Mucosa of descending colon (tissue), 3 donors: ENCODE measurements around the gene DNAH17. TPM values are rescaled to one million over a fixed set of nuclear protein-coding genes. Genes with fewer than 3 reads are reported as not detected.

ENCODE experiments used
- ATAC-seq: fragments of 200-7000 bp; cut with Tn5 transposase; one replicate; pipeline ENCODE4 v1.9.1; 2020; ENCODE audit warnings: mild to moderate bottlenecking, moderate library complexity
- DNase-seq, 3 donors: peaks; one replicate each; pipeline ENCODE4 v3.0.0-alpha.2; 2020
- H3K36me3 ChIP-seq: fragments of 200-600 bp; one replicate; pipeline ENCODE4 v1.8.0; 2021; ENCODE audit warnings: low read depth, mild to moderate bottlenecking
- H3K4me1 ChIP-seq: fragments of 200-600 bp; one replicate; pipeline ENCODE4 v1.8.0; 2021; ENCODE audit warnings: low read depth, mild to moderate bottlenecking
- H3K4me3 ChIP-seq: fragments of 200-600 bp; one replicate; pipeline ENCODE4 v1.8.0; 2021; ENCODE audit warnings: mild to moderate bottlenecking
- H3K9me3 ChIP-seq: fragments of 200-600 bp; one replicate; pipeline ENCODE4 v1.8.0; 2021; ENCODE audit warnings: mild to moderate bottlenecking
- intact Hi-C, 2 donors: fragments of 100-400 bp; cut with DNase I in 1 of 2; cut with micrococcal nuclease in 1 of 2; formaldehyde crosslinking; loops; one replicate each; pipeline versions ENCODE4 v1.11.0 to v1.11.1; 2022; cut with DNase I, micrococcal nuclease
- total RNA-seq, 3 donors: library from RNA; stranded (reverse); fragmentation: NEBNext Ultra II Directional in 2 of 3; extraction: Animal tissue kit (Norgen Biotek cat#: 25700) in 2 of 3; gene quantifications; one replicate each; pipeline versions ENCODE4 v1.2.1 to v1.2.4, GENCODE V29; 2021 to 2023
- TF ChIP-seq, protein P1 (sequence below): fragments of 200-600 bp; IDR thresholded peaks from one replicate; pipeline ENCODE4 v1.8.0; 2022; ENCODE audit warnings: antibody characterized with exemption, mild to moderate bottlenecking
- donor health status: DM: no; HTN: no; CAD: no; lungs with moderate emphysema.
- donor health status: DM: no; HTN: no; CAD: no.
- donor health status: DM: no; HTN: yes; CAD: no.

The DNAH17 gene
- total RNA-seq, 3 donors from 2014 or later, result 0.06 to 0.17 TPM; not detected in 1

- ATAC-seq, result no peak
- no peaks in the 10 kb centered on the region for H3K4me1 ChIP-seq
- intact Hi-C loops, result no loop called here
Observed at GRCh38 chr17:78563189-78564145, 13.7 kb downstream of the DNAH17 start.

GRCh38 chr17:78562734-78563133, 14.5 kb downstream of the DNAH17 start:
- no peak for ATAC-seq
- H3K9me3 ChIP-seq, result no peaks in the 10 kb centered on the region
- H3K36me3 ChIP-seq, result no peaks in the 10 kb centered on the region
- TF ChIP-seq, protein P1, sequence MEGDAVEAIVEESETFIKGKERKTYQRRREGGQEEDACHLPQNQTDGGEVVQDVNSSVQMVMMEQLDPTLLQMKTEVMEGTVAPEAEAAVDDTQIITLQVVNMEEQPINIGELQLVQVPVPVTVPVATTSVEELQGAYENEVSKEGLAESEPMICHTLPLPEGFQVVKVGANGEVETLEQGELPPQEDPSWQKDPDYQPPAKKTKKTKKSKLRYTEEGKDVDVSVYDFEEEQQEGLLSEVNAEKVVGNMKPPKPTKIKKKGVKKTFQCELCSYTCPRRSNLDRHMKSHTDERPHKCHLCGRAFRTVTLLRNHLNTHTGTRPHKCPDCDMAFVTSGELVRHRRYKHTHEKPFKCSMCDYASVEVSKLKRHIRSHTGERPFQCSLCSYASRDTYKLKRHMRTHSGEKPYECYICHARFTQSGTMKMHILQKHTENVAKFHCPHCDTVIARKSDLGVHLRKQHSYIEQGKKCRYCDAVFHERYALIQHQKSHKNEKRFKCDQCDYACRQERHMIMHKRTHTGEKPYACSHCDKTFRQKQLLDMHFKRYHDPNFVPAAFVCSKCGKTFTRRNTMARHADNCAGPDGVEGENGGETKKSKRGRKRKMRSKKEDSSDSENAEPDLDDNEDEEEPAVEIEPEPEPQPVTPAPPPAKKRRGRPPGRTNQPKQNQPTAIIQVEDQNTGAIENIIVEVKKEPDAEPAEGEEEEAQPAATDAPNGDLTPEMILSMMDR, result no peak
- no peak for DNase-seq
- H3K4me1 ChIP-seq, result no peaks in the 10 kb centered on the region
- no peak overlapping the region for H3K4me3 ChIP-seq
- intact Hi-C loops, result no loop called here

More at GRCh38 chr17:78563189-78564145, 13.7 kb downstream of the DNAH17 start:
- H3K9me3 ChIP-seq, result no peaks in the 10 kb centered on the region
- no peak overlapping the region for H3K4me3 ChIP-seq
- TF ChIP-seq, protein P1, result no peak
- no peaks in the 10 kb centered on the region for H3K36me3 ChIP-seq
- DNase-seq, result peak in 1 of 3 donors; percentile 10

DNA sequence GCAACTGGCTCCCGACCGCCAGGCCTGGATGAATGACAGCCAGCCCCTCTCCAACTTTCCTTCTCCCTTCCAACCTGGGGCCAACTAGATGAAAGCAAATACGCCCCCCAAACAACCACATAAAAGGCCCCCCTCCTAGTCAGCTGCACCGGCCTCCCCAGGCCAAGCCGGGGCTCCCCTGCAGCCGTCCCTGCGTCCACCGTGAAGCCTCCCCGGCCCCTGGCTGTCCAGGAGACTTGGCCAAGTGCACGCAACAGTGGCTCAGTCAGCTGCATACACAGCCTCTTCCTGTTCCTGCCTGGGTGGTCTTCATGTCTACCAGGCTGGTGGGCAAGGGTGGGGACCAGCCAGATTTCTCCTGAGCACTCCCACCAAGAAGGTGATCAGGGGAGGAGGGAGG, 16.0 kb downstream of the DNAH17 start:
- intact Hi-C loops, result no loop called here
- ATAC-seq, result no peak
- TF ChIP-seq, protein P1, result no peak
- Histone ChIP-seq H3K4me1 (no peaks in the 10 kb centered on the region), H3K4me3 (no peak overlapping the region), H3K9me3 (no peaks in the 10 kb centered on the region), H3K36me3 (no peaks in the 10 kb centered on the region)
- DNase-seq, result no peak

GRCh38 chr17:78560731-78561130, 16.5 kb downstream of the DNAH17 start:
- TF ChIP-seq, protein P1, result no peak
- H3K36me3 ChIP-seq, result no peaks in the 10 kb centered on the region
- no peaks in the 10 kb centered on the region for H3K9me3 ChIP-seq
- no peak for DNase-seq
- H3K4me1 ChIP-seq, result no peaks in the 10 kb centered on the region
- no peak for ATAC-seq
- H3K4me3 ChIP-seq, result no peak overlapping the region
- intact Hi-C loops, result no loop called here

DNA sequence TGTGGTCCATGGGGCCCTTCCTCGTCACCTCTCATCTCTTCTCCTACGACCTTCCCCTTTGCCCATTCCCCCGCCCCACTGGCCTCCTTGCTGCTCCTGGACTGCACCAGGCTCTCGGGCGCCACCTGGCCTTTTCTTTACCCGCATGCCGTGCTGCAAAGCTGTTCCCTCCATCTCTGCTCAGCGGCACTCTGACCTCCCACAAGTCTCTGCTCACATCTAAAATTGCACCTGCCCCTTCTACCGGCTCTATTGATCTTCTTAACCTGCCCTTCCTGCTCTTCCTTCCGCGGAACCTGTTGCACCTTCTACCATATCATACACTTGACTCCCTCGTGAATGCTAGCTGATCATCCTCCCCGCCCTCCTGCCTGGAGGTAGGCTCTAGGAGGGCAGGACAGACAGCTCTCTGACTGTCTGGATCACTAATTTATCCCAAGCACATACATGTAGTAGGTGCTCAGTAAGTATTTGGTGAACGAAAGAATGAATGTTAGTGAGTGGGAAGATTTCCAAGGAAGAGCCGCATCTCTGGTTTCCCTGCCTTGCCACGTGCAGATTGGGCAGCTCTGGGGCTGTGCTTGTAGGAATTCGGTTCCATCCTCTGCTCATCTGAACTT, 17.3 kb downstream of the DNAH17 start:
- Histone ChIP-seq H3K9me3 (no peaks in the 10 kb centered on the region), H3K36me3 (no peaks in the 10 kb centered on the region), H3K4me3 (no peak overlapping the region), H3K4me1 (no peaks in the 10 kb centered on the region)
- ATAC-seq (peak; percentile 36), DNase-seq (peak in 2 of 3 donors; percentile 39 to 56)
- intact Hi-C loops, result no loop called here
- TF ChIP-seq, protein P1, result peak; percentile 11
